Neural progenitor cell (in vitro differentiated cells): ENCODE measurements around the gene PRRX1. TPM values are rescaled to one million over a fixed set of nuclear protein-coding genes. Genes with fewer than 3 reads are reported as not detected.

Experiments
- DNase-seq: peaks from one replicate; pipeline ENCODE4 v3.0.0-alpha.2; 2016; ENCODE audit warnings: low spot score
- H2AFZ ChIP-seq: fragments of 200-600 bp; sonication (generic); replicated peaks from 2 replicates; pipeline ENCODE4 v1.6.1; 2016; ENCODE audit warnings: antibody characterized with exemption
- H3F3A ChIP-seq: fragments of 200-600 bp; sonication (generic); 2 replicates; pipeline ENCODE4 v1.6.1; 2016; ENCODE audit warnings: antibody characterized with exemption, low read depth
- H3K27ac ChIP-seq: fragments of 200-600 bp; sonication (generic); 2 replicates; pipeline ENCODE4 v1.5.1; 2016; ENCODE audit warnings: mild to moderate bottlenecking
- H3K27me3 ChIP-seq: fragments of 200-600 bp; sonication (generic); 2 replicates; pipeline ENCODE4 v1.6.1; 2016; ENCODE audit warnings: mild to moderate bottlenecking, moderate library complexity
- H3K36me3 ChIP-seq: fragments of 200-600 bp; sonication (generic); 2 replicates; pipeline ENCODE4 v1.5.1; 2016
- H3K4me1 ChIP-seq: fragments of 200-600 bp; sonication (generic); 2 replicates; pipeline ENCODE4 v1.6.1; 2016; ENCODE audit warnings: mixed run types
- H3K4me2 ChIP-seq: fragments of 200-600 bp; sonication (generic); 2 replicates; pipeline ENCODE4 v1.6.1; 2016
- H3K4me3 ChIP-seq: fragments of 200-600 bp; sonication (generic); 2 replicates; pipeline ENCODE4 v1.5.1; 2016
- H3K79me2 ChIP-seq: fragments of 200-600 bp; sonication (generic); 2 replicates; pipeline ENCODE4 v1.6.1; 2016; ENCODE audit warnings: low read depth
- H3K9ac ChIP-seq: fragments of 200-600 bp; sonication (generic); 2 replicates; pipeline ENCODE4 v1.6.1; 2016
- H3K9me3 ChIP-seq: fragments of 200-600 bp; sonication (generic); 2 replicates; pipeline ENCODE4 v1.5.1; 2016; ENCODE audit warnings: low read depth
- H4K20me1 ChIP-seq: fragments of 200-600 bp; sonication (generic); 2 replicates; pipeline ENCODE4 v1.6.1; 2016; ENCODE audit warnings: low read depth
- H3K27ac Mint-ChIP-seq: 3 replicates; pipeline ENCODE4 v1.8.0; 2021; ENCODE audit warnings: mixed read lengths
- H3K27me3 Mint-ChIP-seq: 2 replicates; pipeline ENCODE4 v1.8.0; 2022; ENCODE audit warnings: low read depth, mild to moderate bottlenecking, inconsistent platforms, moderate library complexity, mixed read lengths; ENCODE audit not compliant: insufficient read depth
- H3K36me3 Mint-ChIP-seq: 3 replicates; pipeline ENCODE4 v1.8.0; 2021; ENCODE audit warnings: mixed read lengths
- H3K4me1 Mint-ChIP-seq: 3 replicates; pipeline ENCODE4 v1.8.0; 2021; ENCODE audit warnings: mixed read lengths
- H3K4me3 Mint-ChIP-seq: 3 replicates; pipeline ENCODE4 v1.8.0; 2021; ENCODE audit warnings: mild to moderate bottlenecking, moderate library complexity, mixed read lengths
- H3K9me3 Mint-ChIP-seq: 3 replicates; pipeline ENCODE4 v1.8.0; 2020; ENCODE audit warnings: mixed read lengths
- EZH2 ChIP-seq: fragments of 200-600 bp; sonication (generic); IDR thresholded peaks from 2 replicates; pipeline ENCODE4 v1.6.1; 2017; ENCODE audit warnings: antibody characterized with exemption, mild to moderate bottlenecking, moderate library complexity
- EZH2phosphoT487 ChIP-seq: fragments of 200-600 bp; sonication (generic); IDR thresholded peaks from 2 replicates; pipeline ENCODE4 v1.6.1; 2017; ENCODE audit warnings: antibody characterized with exemption
- total RNA-seq: library from RNA; depleted of rRNA; stranded (reverse); fragments of >200 nt; gene quantifications from 2 replicates; pipeline ENCODE4 v1.2.3, GENCODE V29; 2015; ENCODE audit warnings: low replicate concordance
- TF ChIP-seq, protein P1 (sequence below): fragments of 200-600 bp; sonication (generic); IDR thresholded peaks from 2 replicates; pipeline ENCODE4 v1.5.1; 2017; ENCODE audit warnings: antibody characterized with exemption, mild to moderate bottlenecking

PRRX1 gene
- total RNA-seq, 1 donor from 2014 or later, result 0.19 TPM

DNA sequence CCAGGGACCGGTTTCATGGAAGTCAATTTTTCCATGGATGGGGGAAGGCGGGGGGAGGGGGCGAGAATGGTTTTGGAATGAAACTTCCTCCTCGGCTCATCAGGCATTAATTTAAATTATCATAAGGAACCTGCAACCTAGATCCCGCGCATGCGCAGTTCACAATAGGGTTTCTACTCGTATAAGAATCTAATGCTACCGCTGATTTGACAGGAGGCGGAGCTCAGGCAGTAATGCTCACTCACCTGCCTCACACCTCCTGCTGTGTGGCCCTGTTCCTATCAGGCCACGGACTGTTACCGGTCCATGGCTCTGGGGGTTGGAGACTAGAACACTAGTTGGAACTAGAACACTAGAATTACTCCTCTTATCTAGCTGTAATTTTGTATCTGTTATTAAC lies 38.0 kb downstream of the PRRX1 start:
- Histone ChIP-seq H3K9me3 (no peaks in the 10 kb centered on the region), H3K27ac (no peak overlapping the region), H3F3A (no peaks in the 10 kb centered on the region), H2AFZ (no peak overlapping the region), H3K9ac (no peak overlapping the region), H3K4me1 (peaks cover under 1% of the 10 kb centered on the region), H3K4me3 (no peak overlapping the region), H3K36me3 (no peaks in the 10 kb centered on the region), H3K27me3 (no peaks in the 10 kb centered on the region), H4K20me1 (no peaks in the 10 kb centered on the region), H3K4me2 (no peak overlapping the region), H3K79me2 (no peaks in the 10 kb centered on the region)
- no peak for DNase-seq
- TF ChIP-seq EZH2phosphoT487, result no peak
- Mint-ChIP-seq H3K27ac (no peak overlapping the region), H3K4me1 (peaks cover 14% of the 10 kb centered on the region), H3K9me3 (peaks cover 3% of the 10 kb centered on the region), H3K27me3 (no peaks in the 10 kb centered on the region), H3K36me3 (no peaks in the 10 kb centered on the region), H3K4me3 (no peak overlapping the region)

GRCh38 chr1:170703591-170703990 lies 39.7 kb downstream of the PRRX1 start:
- TF ChIP-seq EZH2phosphoT487, result no peak
- TF ChIP-seq, protein P1, sequence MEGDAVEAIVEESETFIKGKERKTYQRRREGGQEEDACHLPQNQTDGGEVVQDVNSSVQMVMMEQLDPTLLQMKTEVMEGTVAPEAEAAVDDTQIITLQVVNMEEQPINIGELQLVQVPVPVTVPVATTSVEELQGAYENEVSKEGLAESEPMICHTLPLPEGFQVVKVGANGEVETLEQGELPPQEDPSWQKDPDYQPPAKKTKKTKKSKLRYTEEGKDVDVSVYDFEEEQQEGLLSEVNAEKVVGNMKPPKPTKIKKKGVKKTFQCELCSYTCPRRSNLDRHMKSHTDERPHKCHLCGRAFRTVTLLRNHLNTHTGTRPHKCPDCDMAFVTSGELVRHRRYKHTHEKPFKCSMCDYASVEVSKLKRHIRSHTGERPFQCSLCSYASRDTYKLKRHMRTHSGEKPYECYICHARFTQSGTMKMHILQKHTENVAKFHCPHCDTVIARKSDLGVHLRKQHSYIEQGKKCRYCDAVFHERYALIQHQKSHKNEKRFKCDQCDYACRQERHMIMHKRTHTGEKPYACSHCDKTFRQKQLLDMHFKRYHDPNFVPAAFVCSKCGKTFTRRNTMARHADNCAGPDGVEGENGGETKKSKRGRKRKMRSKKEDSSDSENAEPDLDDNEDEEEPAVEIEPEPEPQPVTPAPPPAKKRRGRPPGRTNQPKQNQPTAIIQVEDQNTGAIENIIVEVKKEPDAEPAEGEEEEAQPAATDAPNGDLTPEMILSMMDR, result no peak
- TF ChIP-seq EZH2, result no peak
- no peaks in the 10 kb centered on the region for H3K9me3 ChIP-seq
- peaks cover 3% of the 10 kb centered on the region for H3K9me3 Mint-ChIP-seq
- H3K79me2 ChIP-seq, result no peaks in the 10 kb centered on the region
- no peaks in the 10 kb centered on the region for H3F3A ChIP-seq
- H3K27ac Mint-ChIP-seq, result no peak overlapping the region
- no peak for DNase-seq
- H3K27ac ChIP-seq, result no peak overlapping the region
- no peak overlapping the region for H3K4me2 ChIP-seq
- H3K27me3 ChIP-seq, result no peaks in the 10 kb centered on the region
- peaks cover 17% of the 10 kb centered on the region for H3K4me1 Mint-ChIP-seq
- H3K27me3 Mint-ChIP-seq, result no peaks in the 10 kb centered on the region
- H2AFZ ChIP-seq, result no peak overlapping the region
- H3K9ac ChIP-seq, result no peak overlapping the region
- H3K36me3 ChIP-seq, result no peaks in the 10 kb centered on the region
- H3K36me3 Mint-ChIP-seq, result no peaks in the 10 kb centered on the region
- H4K20me1 ChIP-seq, result no peaks in the 10 kb centered on the region
- no peak overlapping the region for H3K4me3 ChIP-seq
- H3K4me3 Mint-ChIP-seq, result no peak overlapping the region
- no peaks in the 10 kb centered on the region for H3K4me1 ChIP-seq

DNA sequence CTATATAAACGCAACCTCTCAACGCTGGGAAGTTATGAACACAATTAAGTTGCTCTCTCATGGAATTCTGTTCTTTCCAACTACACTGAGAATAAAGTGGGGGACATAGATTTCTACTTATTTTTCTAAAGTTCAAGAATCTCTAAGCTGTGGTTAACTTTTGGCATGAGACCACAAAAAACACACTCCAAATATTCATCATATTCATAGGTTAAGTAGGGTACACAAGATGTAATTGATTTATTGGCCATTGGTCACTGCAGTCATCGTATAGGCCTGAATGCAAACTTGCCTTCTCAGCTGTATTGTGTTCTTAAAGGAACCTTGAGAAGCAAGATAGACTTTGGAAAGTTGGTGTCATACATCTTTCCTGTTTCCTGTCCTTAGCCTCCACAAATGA lies 40.3 kb downstream of the PRRX1 start:
- Histone ChIP-seq H3K4me3 (no peak overlapping the region), H3K9ac (no peak overlapping the region), H4K20me1 (no peaks in the 10 kb centered on the region), H3K27ac (no peak overlapping the region), H3K36me3 (no peaks in the 10 kb centered on the region), H3K27me3 (no peaks in the 10 kb centered on the region), H3K79me2 (no peaks in the 10 kb centered on the region), H3K9me3 (no peaks in the 10 kb centered on the region), H2AFZ (no peak overlapping the region), H3K4me1 (no peaks in the 10 kb centered on the region), H3F3A (no peaks in the 10 kb centered on the region), H3K4me2 (no peak overlapping the region)
- Mint-ChIP-seq H3K9me3 (peaks cover 3% of the 10 kb centered on the region), H3K27ac (no peak overlapping the region), H3K4me1 (peaks cover 11% of the 10 kb centered on the region), H3K4me3 (no peak overlapping the region), H3K27me3 (no peaks in the 10 kb centered on the region), H3K36me3 (no peaks in the 10 kb centered on the region)
- DNase-seq, result no peak
- no peak for TF ChIP-seq EZH2phosphoT487
- TF ChIP-seq, protein P1, result no peak
- no peak for TF ChIP-seq EZH2

- H3K36me3 ChIP-seq, result no peaks in the 10 kb centered on the region
- TF ChIP-seq, protein P1, result no peak
- TF ChIP-seq EZH2, result no peak
- no peak for TF ChIP-seq EZH2phosphoT487
Measured at GRCh38 chr1:170705981-170706380, 42.0 kb downstream of the PRRX1 start.

More at GRCh38 chr1:170705981-170706380, 42.0 kb downstream of the PRRX1 start:
- Histone ChIP-seq H3K4me2 (no peak overlapping the region), H3K27me3 (no peaks in the 10 kb centered on the region), H3K27ac (no peak overlapping the region), H3F3A (no peaks in the 10 kb centered on the region), H3K79me2 (no peaks in the 10 kb centered on the region), H4K20me1 (no peaks in the 10 kb centered on the region), H3K9me3 (no peaks in the 10 kb centered on the region), H3K9ac (no peak overlapping the region), H2AFZ (no peak overlapping the region), H3K4me3 (no peak overlapping the region), H3K4me1 (no peaks in the 10 kb centered on the region)
- Mint-ChIP-seq H3K9me3 (peaks cover 3% of the 10 kb centered on the region), H3K27ac (no peak overlapping the region), H3K4me1 (peaks cover 6% of the 10 kb centered on the region), H3K4me3 (no peak overlapping the region), H3K36me3 (no peaks in the 10 kb centered on the region), H3K27me3 (no peaks in the 10 kb centered on the region)
- no peak for DNase-seq
